Gastrocnemius medialis (tissue), 4 donors: Measurements from ENCODE around the gene TMEM87B. TPM values are rescaled to one million over a fixed set of nuclear protein-coding genes. Genes with fewer than 3 reads are reported as not detected.

Source experiments
- ATAC-seq, 2 donors: fragments of 150-250 bp; one replicate each; pipeline ENCODE4 v1.9.1; 2016
- DNase-seq, 2 donors: peaks; one replicate each; pipeline ENCODE4 v3.0.0-alpha.2; 2019
- H3K27ac ChIP-seq, 4 donors: fragments of 200-600 bp; sonication (generic); 1 replicate in 1 of 4; 2 replicates in 3 of 4; pipeline ENCODE4 v1.5.1; 2016 to 2018; ENCODE audit warnings: mild to moderate bottlenecking in 2 of 4, moderate library complexity in 1 of 4
- H3K27me3 ChIP-seq, 3 donors: fragments of 200-600 bp; sonication (generic) in 2 of 3; 1 replicate in 1 of 3; 2 replicates in 2 of 3; pipeline versions ENCODE4 v1.5.1 to v1.6.0; 2016 to 2019; ENCODE audit warnings: mild to moderate bottlenecking in 1 of 3, moderate library complexity in 1 of 3
- H3K36me3 ChIP-seq, 2 donors: fragments of 200-600 bp; sonication (generic) in 1 of 2; one replicate each; pipeline ENCODE4 v1.5.1; 2017 to 2018
- H3K4me1 ChIP-seq, 2 donors: fragments of 200-600 bp; sonication (generic) in 1 of 2; one replicate each; pipeline ENCODE4 v1.5.1; 2016 to 2017; ENCODE audit warnings: mild to moderate bottlenecking in 2 of 2
- H3K4me3 ChIP-seq, 4 donors: fragments of 200-600 bp; sonication (generic) in 3 of 4; 1 replicate in 1 of 4; 2 replicates in 3 of 4; pipeline ENCODE4 v1.5.1; 2016 to 2019; ENCODE audit warnings: mild to moderate bottlenecking in 2 of 4
- H3K9me3 ChIP-seq, 3 donors: fragments of 200-600 bp; sonication (generic) in 2 of 3; 1 replicate in 1 of 3; 2 replicates in 2 of 3; pipeline ENCODE4 v1.5.1; 2016 to 2019
- CTCF ChIP-seq, 5 experiments: fragments of 450-650 bp in 3 of 5; fragments of 200-600 bp in 2 of 5; sonication (generic) in 2 of 5; IDR thresholded peaks in 4 of 5; conservative IDR thresholded peaks in 1 of 5; 1 replicate in 4 of 5; 2 replicates in 1 of 5; pipeline ENCODE4 v1.5.1; 2016 to 2019; ENCODE audit warnings: antibody characterized with exemption in 5 of 5, mild to moderate bottlenecking in 3 of 5, moderate library complexity in 3 of 5
- POLR2A ChIP-seq, 2 donors: fragments of 450-650 bp; IDR thresholded peaks; one replicate each; pipeline ENCODE4 v1.6.1; 2017; ENCODE audit warnings: antibody characterized with exemption in 2 of 2, mild to moderate bottlenecking in 2 of 2, moderate library complexity in 2 of 2
- in situ Hi-C, 4 donors: fragments of 200-750 bp; cut with MboI; loops; one replicate each; pipeline versions ENCODE4 v1.15.0 to v1.8.0; 2017; ENCODE audit warnings: low sequenced_read_pairs in 4 of 4
- intact Hi-C: fragments of 100-400 bp; cut with DNase I; formaldehyde crosslinking; loops from one replicate; pipeline ENCODE4 v1.15.1; 2023; ENCODE audit warnings: low total_unique reads
- total RNA-seq, 4 donors: library from RNA; depleted of rRNA; stranded (reverse); fragments of >200 nt; gene quantifications; one replicate each; pipeline versions ENCODE4 v1.1.0 to v1.2.3, GENCODE V29; 2016

Gene TMEM87B
- total RNA-seq, 4 donors from 2014 or later: 2.6 to 5.0 (median 3.1) TPM

GRCh38 chr2:112149194-112149593 is 94.1 kb downstream of the TMEM87B start:
- H3K4me1 ChIP-seq: no peaks in the 10 kb centered on the region
- intact Hi-C loops: no loop called here
- ATAC-seq: no peak

GRCh38 chr2:112149866-112150435 is 94.9 kb downstream of the TMEM87B start:
- no peaks in the 10 kb centered on the region for H3K36me3 ChIP-seq
- no peak for DNase-seq
- TF ChIP-seq POLR2A (IDR thresholded peaks at IDR 0.05): no peak
- no peak for TF ChIP-seq CTCF (IDR thresholded peaks at IDR 0.05 in 4 of 5, conservative IDR thresholded peaks at IDR 0.05 in 1 of 5)
- no peak overlapping the region for H3K4me3 ChIP-seq
- peaks cover 0 to 4% (median 0%) of the 10 kb centered on the region in 3 donors for H3K27me3 ChIP-seq
- in situ Hi-C loops (no loop called here), intact Hi-C loops (no loop called here)
- no peaks in the 10 kb centered on the region for H3K9me3 ChIP-seq
- peak overlapping the region in 2 of 4 donors; percentile 10 to 48 for H3K27ac ChIP-seq
- ATAC-seq: no peak
- no peaks in the 10 kb centered on the region for H3K4me1 ChIP-seq

More at GRCh38 chr2:112149194-112149593, 94.1 kb downstream of the TMEM87B start:
- Histone ChIP-seq H3K27me3 (peaks cover 0 to under 1% (median 0%) of the 10 kb centered on the region in 3 donors), H3K9me3 (no peaks in the 10 kb centered on the region), H3K27ac (peak overlapping the region in 1 of 4 donors; percentile 48), H3K36me3 (no peaks in the 10 kb centered on the region), H3K4me3 (no peak overlapping the region)
- in situ Hi-C loops: no loop called here
- TF ChIP-seq CTCF (IDR thresholded peaks at IDR 0.05 in 4 of 5, conservative IDR thresholded peaks at IDR 0.05 in 1 of 5): no peak
- no peak for TF ChIP-seq POLR2A (IDR thresholded peaks at IDR 0.05)
- DNase-seq: no peak

DNA sequence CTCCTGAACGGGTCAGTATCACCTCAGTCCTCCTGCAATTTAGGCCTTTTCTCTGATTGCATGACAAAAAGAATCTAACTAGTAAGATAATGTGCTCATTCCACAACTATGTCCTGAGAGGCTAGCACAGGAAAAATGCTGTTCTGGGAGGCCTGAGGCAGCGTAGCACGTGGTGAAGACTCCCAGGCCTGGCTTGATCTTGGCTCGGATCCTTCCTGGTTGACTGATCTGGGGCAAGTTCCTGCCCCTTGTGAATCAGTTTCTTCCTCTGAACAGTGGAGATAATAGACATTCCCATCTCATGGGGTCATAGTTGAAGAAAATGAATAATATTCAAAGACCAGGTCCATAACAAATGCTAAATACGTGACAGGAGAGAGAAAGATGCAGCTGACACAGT is 95.4 kb downstream of the TMEM87B start:
- H3K36me3 ChIP-seq: no peaks in the 10 kb centered on the region
- peak overlapping the region in 1 of 4 donors; percentile 67 for H3K27ac ChIP-seq
- no peak overlapping the region for H3K4me3 ChIP-seq
- peak; percentile 28 to 40 for ATAC-seq
- H3K4me1 ChIP-seq: no peaks in the 10 kb centered on the region
- in situ Hi-C loops (no loop called here), intact Hi-C loops (no loop called here)
- H3K9me3 ChIP-seq: no peaks in the 10 kb centered on the region
- H3K27me3 ChIP-seq: peaks cover 0 to 4% (median 0%) of the 10 kb centered on the region in 3 donors
- no peak for TF ChIP-seq POLR2A (IDR thresholded peaks at IDR 0.05)
- TF ChIP-seq CTCF (IDR thresholded peaks at IDR 0.05 in 4 of 5, conservative IDR thresholded peaks at IDR 0.05 in 1 of 5): no peak
- DNase-seq: peak in 1 of 2 donors; percentile 33

DNA sequence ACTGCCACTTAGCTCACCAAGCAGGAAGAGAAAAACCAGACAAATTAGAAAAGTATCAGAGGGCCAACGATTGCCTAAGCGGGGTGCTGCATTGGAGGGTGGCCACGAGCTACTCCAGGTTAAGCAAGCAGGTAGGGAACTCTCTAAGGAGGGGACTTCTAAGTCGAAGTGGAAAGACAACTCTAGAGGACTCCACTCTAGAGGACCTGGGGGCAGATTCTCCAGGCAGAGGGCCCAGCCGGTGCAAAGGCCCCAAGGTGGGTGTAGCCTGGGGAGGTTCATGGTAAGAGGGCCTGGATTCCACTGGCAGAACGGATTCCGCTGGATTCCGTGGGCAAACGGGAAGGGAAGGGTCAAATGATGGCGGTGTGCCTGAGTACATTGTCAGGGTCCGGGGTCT is 95.8 kb downstream of the TMEM87B start:
- H3K9me3 ChIP-seq: no peaks in the 10 kb centered on the region
- TF ChIP-seq POLR2A (IDR thresholded peaks at IDR 0.05) (no peak), CTCF (IDR thresholded peaks at IDR 0.05 in 4 of 5, conservative IDR thresholded peaks at IDR 0.05 in 1 of 5) (no peak)
- intact Hi-C loops: no loop called here
- peak overlapping the region in 1 of 4 donors; percentile 67 for H3K27ac ChIP-seq
- no peak for ATAC-seq
- peaks cover 0 to 4% (median 0%) of the 10 kb centered on the region in 3 donors for H3K27me3 ChIP-seq
- H3K4me3 ChIP-seq: no peak overlapping the region
- H3K4me1 ChIP-seq: no peaks in the 10 kb centered on the region
- H3K36me3 ChIP-seq: no peaks in the 10 kb centered on the region
- in situ Hi-C loops: no loop called here
- no peak for DNase-seq

- ATAC-seq (no peak), DNase-seq (no peak)
- in situ Hi-C loops (no loop called here), intact Hi-C loops (no loop called here)
- H3K9me3 ChIP-seq: no peaks in the 10 kb centered on the region
- peaks cover 0 to 4% (median 0%) of the 10 kb centered on the region in 3 donors for H3K27me3 ChIP-seq
- no peak overlapping the region for H3K4me3 ChIP-seq
- H3K36me3 ChIP-seq: no peaks in the 10 kb centered on the region
- no peak for TF ChIP-seq POLR2A (IDR thresholded peaks at IDR 0.05)
- TF ChIP-seq CTCF (IDR thresholded peaks at IDR 0.05 in 4 of 5, conservative IDR thresholded peaks at IDR 0.05 in 1 of 5): no peak
- H3K27ac ChIP-seq: no peak overlapping the region
- H3K4me1 ChIP-seq: no peaks in the 10 kb centered on the region
These were observed 96.2 kb downstream of the TMEM87B start for GRCh38 chr2:112151271-112151670.
